Astrocyte (in vitro differentiated cells and primary cell): ENCODE results near the gene SNRPA. TPM values are rescaled to one million over a fixed set of nuclear protein-coding genes. Genes with fewer than 3 reads are reported as not detected.

ENCODE experiments used
- DNase-seq: peaks from one replicate; pipeline ENCODE4 v3.0.0-alpha.2; 2010; ENCODE audit warnings: low read depth
- FAIRE-seq: peaks from 2 replicates; lab custom pipeline; 2011; peaks lifted over from hg19 to GRCh38; lab: Jason Lieb, UNC
- H2AFZ ChIP-seq: 2 replicates; pipeline ENCODE4 v1.6.0; 2012; ENCODE audit warnings: low read depth, low read length, inconsistent platforms
- H3K27ac ChIP-seq: 2 replicates; pipeline ENCODE4 v1.5.1; 2011; ENCODE audit warnings: low read depth, low read length, inconsistent platforms
- H3K27me3 ChIP-seq: 2 replicates; pipeline ENCODE4 v1.6.0; 2011; ENCODE audit warnings: low read length, inconsistent platforms; ENCODE audit not compliant: insufficient read depth
- H3K36me3 ChIP-seq: 2 replicates; pipeline ENCODE4 v1.5.1; 2011; ENCODE audit warnings: low read length, inconsistent platforms; ENCODE audit not compliant: insufficient read depth
- H3K4me1 ChIP-seq: 2 replicates; pipeline ENCODE4 v1.5.1; 2011; ENCODE audit warnings: low read length, inconsistent platforms; ENCODE audit not compliant: insufficient read depth
- H3K4me2 ChIP-seq: 2 replicates; pipeline ENCODE4 v1.6.0; 2012; ENCODE audit warnings: low read length, inconsistent platforms
- H3K4me3 ChIP-seq: 2 replicates; pipeline ENCODE4 v1.5.1; 2011; ENCODE audit warnings: low read depth, mild to moderate bottlenecking, low read length, inconsistent platforms; ENCODE audit not compliant: insufficient read depth
- H3K79me2 ChIP-seq: 2 replicates; pipeline ENCODE4 v1.6.0; 2012; ENCODE audit warnings: mild to moderate bottlenecking, low read length, inconsistent platforms; ENCODE audit not compliant: insufficient read depth
- H3K9ac ChIP-seq: 2 replicates; pipeline ENCODE4 v1.6.0; 2012; ENCODE audit warnings: mild to moderate bottlenecking, low read length, inconsistent platforms
- H3K9me3 ChIP-seq: 2 replicates; pipeline ENCODE4 v1.5.1; 2012; ENCODE audit warnings: low read depth, mild to moderate bottlenecking, low read length, inconsistent platforms; ENCODE audit not compliant: insufficient read depth
- H4K20me1 ChIP-seq: 2 replicates; pipeline ENCODE4 v1.6.0; 2012; ENCODE audit warnings: low read length, inconsistent platforms; ENCODE audit not compliant: insufficient read depth
- H3K27ac Mint-ChIP-seq: one replicate; pipeline ENCODE4 v1.8.0; 2021; ENCODE audit warnings: mild to moderate bottlenecking, mixed read lengths; ENCODE audit not compliant: unreplicated experiment
- H3K27me3 Mint-ChIP-seq: one replicate; pipeline ENCODE4 v1.8.0; 2021; ENCODE audit warnings: low read depth, mixed read lengths; ENCODE audit not compliant: unreplicated experiment
- H3K36me3 Mint-ChIP-seq: one replicate; pipeline ENCODE4 v1.8.0; 2021; ENCODE audit warnings: low read depth, mixed read lengths; ENCODE audit not compliant: unreplicated experiment
- H3K4me1 Mint-ChIP-seq: one replicate; pipeline ENCODE4 v1.8.0; 2021; ENCODE audit warnings: low read depth, mixed read lengths; ENCODE audit not compliant: unreplicated experiment
- H3K4me3 Mint-ChIP-seq: one replicate; pipeline ENCODE4 v1.8.0; 2021; ENCODE audit warnings: mild to moderate bottlenecking, moderate library complexity, mixed read lengths; ENCODE audit not compliant: unreplicated experiment
- H3K9me3 Mint-ChIP-seq: one replicate; pipeline ENCODE4 v1.8.0; 2021; ENCODE audit warnings: mild to moderate bottlenecking, mixed read lengths; ENCODE audit not compliant: unreplicated experiment
- EZH2 ChIP-seq: IDR thresholded peaks from 2 replicates; pipeline ENCODE4 v1.6.1; 2012; ENCODE audit warnings: mild to moderate bottlenecking, low read length, inconsistent platforms; ENCODE audit not compliant: insufficient read depth
- total RNA-seq: library from RNA; stranded (reverse); gene quantifications from 2 replicates; pipeline ENCODE4 v1.2.1, GENCODE V29; 2021
- TF ChIP-seq, protein P1 (sequence below): IDR thresholded peaks from 2 replicates; pipeline ENCODE4 v1.5.1; 2011; ENCODE audit warnings: low read depth, mild to moderate bottlenecking, inconsistent platforms, low read length, moderate library complexity; ENCODE audit not compliant: insufficient read depth

SNRPA gene
- total RNA-seq, 1 donor from 2014 or later, result 67.0 TPM

DNA sequence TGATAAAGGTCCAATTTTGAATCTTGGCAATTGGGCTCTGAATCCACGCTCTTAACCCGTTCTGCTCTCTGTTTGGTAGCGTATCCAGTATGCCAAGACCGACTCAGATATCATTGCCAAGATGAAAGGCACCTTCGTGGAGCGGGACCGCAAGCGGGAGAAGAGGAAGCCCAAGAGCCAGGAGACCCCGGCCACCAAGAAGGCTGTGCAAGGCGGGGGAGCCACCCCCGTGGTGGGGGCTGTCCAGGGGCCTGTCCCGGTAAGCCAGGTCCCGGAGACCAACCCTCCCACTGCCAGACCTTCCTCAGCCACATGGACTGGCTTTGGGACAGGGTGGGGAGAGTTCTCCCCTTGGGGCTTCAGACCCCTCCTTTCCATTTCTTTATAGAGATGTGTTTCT is 8.3 kb downstream of the SNRPA start:
- peaks cover 79% of the 10 kb centered on the region for H3K79me2 ChIP-seq
- H3K27me3 Mint-ChIP-seq, result no peaks in the 10 kb centered on the region
- H3K4me1 Mint-ChIP-seq, result peaks cover 16% of the 10 kb centered on the region
- H3K27ac Mint-ChIP-seq, result no peak overlapping the region
- H3K4me3 Mint-ChIP-seq, result no peak overlapping the region
- H3K9me3 Mint-ChIP-seq, result no peaks in the 10 kb centered on the region
- H3K4me3 ChIP-seq, result no peak overlapping the region
- H3K4me2 ChIP-seq, result no peak overlapping the region
- H3K27ac ChIP-seq, result no peak overlapping the region
- no peaks in the 10 kb centered on the region for H3K27me3 ChIP-seq
- no peak for TF ChIP-seq EZH2
- TF ChIP-seq, protein P1, sequence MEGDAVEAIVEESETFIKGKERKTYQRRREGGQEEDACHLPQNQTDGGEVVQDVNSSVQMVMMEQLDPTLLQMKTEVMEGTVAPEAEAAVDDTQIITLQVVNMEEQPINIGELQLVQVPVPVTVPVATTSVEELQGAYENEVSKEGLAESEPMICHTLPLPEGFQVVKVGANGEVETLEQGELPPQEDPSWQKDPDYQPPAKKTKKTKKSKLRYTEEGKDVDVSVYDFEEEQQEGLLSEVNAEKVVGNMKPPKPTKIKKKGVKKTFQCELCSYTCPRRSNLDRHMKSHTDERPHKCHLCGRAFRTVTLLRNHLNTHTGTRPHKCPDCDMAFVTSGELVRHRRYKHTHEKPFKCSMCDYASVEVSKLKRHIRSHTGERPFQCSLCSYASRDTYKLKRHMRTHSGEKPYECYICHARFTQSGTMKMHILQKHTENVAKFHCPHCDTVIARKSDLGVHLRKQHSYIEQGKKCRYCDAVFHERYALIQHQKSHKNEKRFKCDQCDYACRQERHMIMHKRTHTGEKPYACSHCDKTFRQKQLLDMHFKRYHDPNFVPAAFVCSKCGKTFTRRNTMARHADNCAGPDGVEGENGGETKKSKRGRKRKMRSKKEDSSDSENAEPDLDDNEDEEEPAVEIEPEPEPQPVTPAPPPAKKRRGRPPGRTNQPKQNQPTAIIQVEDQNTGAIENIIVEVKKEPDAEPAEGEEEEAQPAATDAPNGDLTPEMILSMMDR, result no peak
- peaks cover 49% of the 10 kb centered on the region for H3K36me3 ChIP-seq
- DNase-seq, result no peak
- H3K4me1 ChIP-seq, result peaks cover 15% of the 10 kb centered on the region
- H3K9ac ChIP-seq, result no peak overlapping the region
- peaks cover 89% of the 10 kb centered on the region for H4K20me1 ChIP-seq
- peaks cover 37% of the 10 kb centered on the region for H3K36me3 Mint-ChIP-seq
- no peak for FAIRE-seq
- H3K9me3 ChIP-seq, result no peaks in the 10 kb centered on the region
- H2AFZ ChIP-seq, result no peak overlapping the region

DNA sequence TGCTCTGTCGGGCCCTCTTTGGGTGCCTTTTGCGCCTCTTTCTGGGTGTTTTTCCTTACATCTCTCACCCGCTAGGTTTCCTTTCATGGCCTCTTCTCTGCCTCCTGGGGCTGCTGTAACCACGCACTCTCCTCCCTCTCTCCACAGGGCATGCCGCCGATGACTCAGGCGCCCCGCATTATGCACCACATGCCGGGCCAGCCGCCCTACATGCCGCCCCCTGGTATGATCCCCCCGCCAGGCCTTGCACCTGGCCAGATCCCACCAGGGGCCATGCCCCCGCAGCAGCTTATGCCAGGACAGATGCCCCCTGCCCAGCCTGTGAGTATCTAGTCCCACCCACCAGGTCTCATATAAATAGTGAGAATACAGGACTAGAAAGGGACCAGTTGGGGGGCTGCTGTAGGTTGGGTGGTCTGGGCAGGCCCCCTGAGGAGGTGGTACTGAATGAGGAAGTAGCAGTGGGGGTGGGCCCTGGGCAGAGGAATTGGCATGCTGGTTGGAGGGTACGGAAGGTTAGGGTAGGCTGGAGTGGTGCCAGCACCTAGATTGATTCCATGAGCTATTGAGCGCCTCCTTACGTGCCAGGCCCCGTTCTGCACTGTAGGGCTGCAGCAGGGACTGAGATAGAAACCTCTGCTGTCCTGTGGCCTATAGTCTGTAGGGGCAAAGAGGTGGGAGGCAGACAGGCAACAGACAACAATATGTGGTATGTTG is 11.9 kb downstream of the SNRPA start:
- FAIRE-seq (no peak), DNase-seq (peak; percentile 34)
- Mint-ChIP-seq H3K27ac (no peak overlapping the region), H3K36me3 (peaks cover 33% of the 10 kb centered on the region), H3K4me1 (peaks cover 6% of the 10 kb centered on the region), H3K4me3 (no peak overlapping the region), H3K27me3 (no peaks in the 10 kb centered on the region), H3K9me3 (no peaks in the 10 kb centered on the region)
- H4K20me1 ChIP-seq, result peaks cover 69% of the 10 kb centered on the region
- peak overlapping the region; percentile 54 for H3K9ac ChIP-seq
- peak overlapping the region; percentile 29 for H3K4me2 ChIP-seq
- no peaks in the 10 kb centered on the region for H3K9me3 ChIP-seq
- peaks cover 56% of the 10 kb centered on the region for H3K36me3 ChIP-seq
- H3K4me3 ChIP-seq, result no peak overlapping the region
- H2AFZ ChIP-seq, result no peak overlapping the region
- peaks cover 45% of the 10 kb centered on the region for H3K79me2 ChIP-seq
- H3K4me1 ChIP-seq, result peaks cover 7% of the 10 kb centered on the region
- no peaks in the 10 kb centered on the region for H3K27me3 ChIP-seq
- TF ChIP-seq EZH2, result no peak
- TF ChIP-seq, protein P1, result no peak
- H3K27ac ChIP-seq, result no peak overlapping the region

DNA sequence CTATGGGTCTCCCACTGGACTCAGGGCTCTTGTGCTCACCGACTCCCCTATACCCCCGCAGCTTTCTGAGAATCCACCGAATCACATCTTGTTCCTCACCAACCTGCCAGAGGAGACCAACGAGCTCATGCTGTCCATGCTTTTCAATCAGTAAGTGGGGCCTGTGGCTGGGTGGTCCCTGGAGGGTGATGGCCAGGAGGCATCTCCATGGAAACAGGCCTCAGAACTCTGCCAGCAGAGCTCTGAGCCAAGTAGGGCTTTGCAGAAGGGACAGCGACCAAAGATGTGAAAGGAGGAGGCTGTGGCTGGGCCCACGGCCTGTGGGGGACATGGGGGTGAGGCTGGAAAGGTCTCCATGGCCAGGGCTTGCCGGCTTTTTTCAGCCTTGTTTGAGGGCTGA is 12.5 kb downstream of the SNRPA start:
- Histone ChIP-seq H3K27me3 (no peaks in the 10 kb centered on the region), H3K36me3 (peaks cover 51% of the 10 kb centered on the region)

More for the DNA sequence above, 12.5 kb downstream of the SNRPA start:
- no peak overlapping the region for H3K4me2 ChIP-seq
- TF ChIP-seq EZH2, result no peak
- TF ChIP-seq, protein P1, result no peak
- no peak overlapping the region for H3K4me3 ChIP-seq
- no peak overlapping the region for H3K27ac ChIP-seq
- H3K4me3 Mint-ChIP-seq, result no peak overlapping the region
- H3K27ac Mint-ChIP-seq, result no peak overlapping the region
- FAIRE-seq (no peak), DNase-seq (no peak)
- H3K4me1 Mint-ChIP-seq, result peaks cover 6% of the 10 kb centered on the region
- H3K4me1 ChIP-seq, result peaks cover 7% of the 10 kb centered on the region
- peaks cover 63% of the 10 kb centered on the region for H4K20me1 ChIP-seq
- no peaks in the 10 kb centered on the region for H3K9me3 ChIP-seq
- peaks cover 30% of the 10 kb centered on the region for H3K36me3 Mint-ChIP-seq
- no peaks in the 10 kb centered on the region for H3K27me3 Mint-ChIP-seq
- H3K9me3 Mint-ChIP-seq, result no peaks in the 10 kb centered on the region
- H3K9ac ChIP-seq, result no peak overlapping the region
- peaks cover 40% of the 10 kb centered on the region for H3K79me2 ChIP-seq
- H2AFZ ChIP-seq, result no peak overlapping the region
